Stimulated activated CD4-positive, alpha-beta T cell treated with anti-CD3 and anti-CD28 coated beads, Interleukin-4, amount 100 ng/mL, for 48 hours (primary cell): ENCODE measurements around the gene KPNA3.
"Not testable (repeated sequence)": the region's sequence is repeated elsewhere in the genome, so short reads cannot be mapped to it uniquely, and the experiment has no call there.

ENCODE experiments used
- DNase-seq, 2 donors: peaks; one replicate each; pipeline ENCODE4 v3.0.0-alpha.2; 2020; ENCODE audit warnings: low read depth in 2 of 2

Gene KPNA3

DNA sequence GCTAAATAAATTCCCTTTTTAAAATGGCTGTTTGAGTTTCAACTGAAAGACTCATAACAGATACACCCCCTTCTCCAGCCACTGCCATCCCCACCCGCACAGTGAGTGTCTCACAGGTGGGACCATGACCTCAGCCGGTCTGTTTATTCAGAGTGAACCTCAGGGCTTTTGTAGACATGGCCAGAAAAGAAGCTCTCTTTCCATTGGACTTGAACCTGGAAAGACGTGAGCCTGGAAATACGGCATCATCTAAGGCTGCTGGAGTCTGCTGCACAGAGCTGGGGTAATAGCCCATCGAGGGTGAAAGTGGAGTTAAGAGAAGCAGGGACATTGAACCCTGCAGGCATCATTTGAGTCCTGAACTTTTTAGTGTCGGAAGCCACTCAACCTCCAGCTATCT is 15.2 kb upstream of the KPNA3 start:
- no peak for DNase-seq

DNA sequence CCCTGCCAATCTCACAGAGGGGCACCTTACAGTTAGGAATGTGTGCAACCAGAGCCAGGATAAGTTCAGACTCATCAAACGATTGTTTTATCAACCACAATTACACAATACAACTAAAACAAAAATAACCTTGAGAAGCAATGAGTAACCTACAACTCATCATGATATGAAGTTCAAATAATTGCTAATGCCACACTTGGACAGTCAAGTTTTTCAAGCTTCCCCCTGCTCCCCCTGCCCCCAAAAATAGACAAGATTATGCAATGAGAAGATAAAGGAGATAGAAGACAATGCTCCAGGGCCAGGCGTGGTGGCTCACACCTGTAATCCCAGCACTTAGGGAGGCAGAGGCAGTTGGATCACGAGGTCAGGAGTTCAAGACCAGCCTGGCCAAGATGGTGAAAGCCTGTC is 13.6 kb upstream of the KPNA3 start:
- no peak for DNase-seq

DNA sequence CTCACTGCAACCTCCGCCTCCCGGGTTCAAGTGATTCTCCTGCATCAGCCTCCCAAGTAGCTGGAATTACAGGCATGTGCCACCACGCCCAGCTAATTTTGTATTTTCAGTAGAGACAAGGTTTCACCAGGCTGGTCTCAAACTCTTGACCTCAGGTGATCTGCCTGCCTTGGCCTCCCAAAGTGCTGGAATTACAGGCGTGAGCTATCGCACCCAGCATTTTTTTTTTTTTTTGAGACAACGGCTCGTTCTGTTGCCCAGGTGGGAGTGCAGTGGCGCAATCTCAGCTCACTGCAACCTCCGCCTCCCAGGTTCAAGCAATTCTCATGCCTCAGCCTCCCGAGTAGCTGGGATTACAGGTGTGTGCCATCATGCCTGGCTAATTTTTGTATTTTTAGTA is 10.6 kb upstream of the KPNA3 start:
- DNase-seq, result not testable (repeated sequence)

DNA sequence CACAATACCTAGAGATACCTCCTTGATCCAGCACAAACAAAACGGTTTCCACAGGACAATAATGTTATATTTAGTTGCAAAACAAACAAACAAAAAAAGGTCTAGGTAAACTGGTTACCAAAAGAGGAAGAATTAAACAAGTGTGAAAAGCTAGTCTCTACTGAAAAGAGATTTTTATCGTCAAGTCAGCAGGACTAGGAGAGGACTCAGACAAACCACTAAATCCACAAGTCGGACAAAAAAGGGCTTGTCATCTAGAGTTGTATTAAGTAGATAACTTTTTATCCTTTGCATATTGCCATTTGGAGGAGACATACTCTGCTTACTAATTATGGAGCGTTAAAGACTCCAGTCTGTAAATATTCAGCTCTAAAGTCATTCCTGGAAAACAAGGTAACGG is 9.9 kb upstream of the KPNA3 start:
- no peak for DNase-seq

DNA sequence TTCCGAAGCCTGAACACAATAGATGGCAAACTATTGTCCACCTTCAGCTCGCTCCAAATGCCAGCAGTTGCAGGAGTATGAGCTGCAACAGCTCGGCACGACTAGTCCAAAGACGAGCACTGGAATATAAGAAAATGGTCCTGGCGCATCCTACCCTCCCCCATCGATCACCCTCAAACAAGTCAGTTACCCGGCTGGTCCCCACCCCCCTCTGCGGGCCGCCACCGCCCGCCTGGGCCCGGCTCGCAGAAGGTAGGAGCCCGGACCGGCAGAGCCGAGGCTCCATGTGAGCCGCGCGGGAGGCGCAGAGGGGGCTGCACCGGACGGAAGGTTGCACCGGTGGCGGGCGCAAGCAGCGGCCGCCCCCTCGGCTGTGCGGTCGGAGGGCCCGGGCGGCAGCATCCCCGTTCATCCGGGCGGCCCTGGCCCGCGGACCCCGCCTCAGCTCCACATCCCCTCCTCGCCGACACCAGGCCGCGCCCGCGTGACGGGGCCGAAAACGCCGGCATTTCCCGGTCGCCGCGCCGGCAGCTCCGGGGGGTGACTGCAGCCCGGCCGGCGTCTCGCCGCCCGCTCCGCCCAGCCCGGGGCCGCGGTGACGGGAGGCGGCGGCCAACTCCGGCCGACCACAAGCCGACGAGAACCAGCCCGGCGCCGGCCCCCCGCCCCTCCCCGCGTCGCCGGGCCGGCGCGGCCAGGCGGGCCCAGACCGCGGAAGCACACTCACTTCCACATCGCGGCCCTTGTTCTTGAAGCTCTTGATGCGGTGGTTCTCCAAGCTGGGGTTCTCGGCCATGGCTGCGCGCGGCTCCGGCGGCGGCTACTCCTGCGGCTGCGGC is 552 bp downstream of the KPNA3 start:
- DNase-seq, result peak; percentile 39 to 41

DNA sequence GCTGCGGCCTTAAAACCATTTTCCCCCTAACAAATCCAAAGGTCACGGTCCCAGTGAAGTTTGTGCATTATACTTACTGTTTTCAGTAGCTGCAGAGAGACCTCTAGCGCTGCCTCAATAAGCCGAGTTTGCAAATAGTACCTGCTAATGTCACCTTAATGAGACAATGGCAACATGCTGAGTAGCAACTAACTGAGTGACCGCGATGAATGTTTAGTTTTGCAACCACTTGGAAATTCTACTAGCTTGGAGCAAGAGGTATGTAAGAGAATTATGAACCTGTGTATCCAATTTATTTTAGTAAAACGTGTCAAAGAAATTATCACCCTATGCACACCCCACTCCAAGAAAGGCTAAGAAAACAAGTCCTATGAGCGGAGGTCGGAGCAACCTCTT is 1.2 kb downstream of the KPNA3 start:
- no peak for DNase-seq

DNA sequence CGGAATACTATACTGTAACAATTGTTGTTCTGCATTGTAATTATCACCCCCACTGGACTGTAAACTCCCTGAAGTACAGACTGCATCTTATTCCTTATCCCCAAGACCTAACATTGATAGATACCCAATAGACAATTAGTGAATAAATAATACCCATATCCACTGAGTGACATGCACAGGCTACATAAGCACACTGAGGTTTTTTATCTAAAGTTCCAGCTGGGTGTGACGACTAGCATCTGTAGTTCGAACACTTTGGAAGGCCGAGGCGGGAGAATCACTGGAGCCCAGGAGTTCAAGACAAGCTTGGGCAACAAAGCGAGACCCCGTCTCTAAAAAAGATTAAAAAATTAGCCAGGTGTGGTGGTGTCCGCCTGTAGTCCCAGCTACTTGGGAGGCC is 2.5 kb downstream of the KPNA3 start:
- DNase-seq, result no peak

DNA sequence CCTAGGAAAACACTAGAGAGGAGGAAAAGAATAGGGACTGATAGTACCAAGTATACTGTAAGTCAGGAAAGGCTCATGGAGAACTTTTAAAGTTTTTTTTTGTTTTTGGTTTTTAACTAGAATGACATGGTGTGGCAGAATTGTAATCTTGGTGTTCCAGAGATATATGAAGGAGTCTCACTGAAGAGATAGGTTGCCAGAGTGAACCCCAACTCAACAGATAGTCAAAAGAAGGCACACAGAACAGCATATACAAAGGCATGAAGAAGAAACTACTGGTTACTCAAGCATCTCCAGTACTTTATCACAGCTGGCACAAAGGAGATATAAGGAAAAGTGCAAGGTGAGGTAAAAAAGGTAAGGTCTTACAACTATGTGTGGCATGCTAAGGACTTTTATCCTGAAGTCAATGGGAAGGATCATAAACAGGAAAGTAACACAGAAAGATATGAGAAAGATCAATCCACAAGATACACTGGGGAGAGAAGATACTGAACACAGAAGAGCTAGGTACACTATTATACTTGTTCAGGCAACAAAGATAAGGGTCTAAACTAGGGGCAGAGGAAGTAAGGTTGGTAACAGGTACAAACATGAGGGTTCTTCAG is 6.0 kb downstream of the KPNA3 start:
- no peak for DNase-seq

DNA sequence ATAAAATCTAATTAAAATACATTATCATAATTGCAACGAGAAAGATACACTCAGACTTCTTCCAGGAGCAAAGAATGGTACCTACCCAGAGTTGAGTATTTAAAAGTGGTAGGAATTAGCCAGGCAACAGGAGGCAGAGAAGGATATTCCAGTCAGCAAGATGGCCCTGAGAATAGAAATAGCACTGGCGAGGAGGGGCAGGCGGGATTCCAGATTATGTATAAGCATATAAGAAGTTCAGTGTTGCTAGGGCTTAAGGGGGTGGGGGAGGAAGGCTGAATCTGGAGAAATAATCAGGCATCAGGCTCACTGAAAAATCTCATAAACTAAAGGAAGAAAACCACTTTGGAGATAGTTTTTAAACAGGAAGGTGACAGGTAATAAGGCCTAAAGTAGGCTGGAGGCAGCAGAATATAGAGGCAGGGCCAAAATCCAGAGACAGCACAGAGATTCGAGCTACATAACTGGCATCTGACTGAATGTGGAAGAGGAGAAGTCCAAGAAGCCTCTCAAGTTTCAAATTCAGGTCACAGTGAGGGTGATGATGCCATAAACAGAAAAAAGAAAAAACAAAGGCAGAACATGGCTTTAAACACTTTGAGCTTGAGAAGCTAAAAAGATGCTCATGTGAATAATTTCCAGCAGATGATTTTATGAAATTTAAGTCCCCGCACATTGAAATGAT is 7.5 kb downstream of the KPNA3 start:
- DNase-seq, result no peak

DNA sequence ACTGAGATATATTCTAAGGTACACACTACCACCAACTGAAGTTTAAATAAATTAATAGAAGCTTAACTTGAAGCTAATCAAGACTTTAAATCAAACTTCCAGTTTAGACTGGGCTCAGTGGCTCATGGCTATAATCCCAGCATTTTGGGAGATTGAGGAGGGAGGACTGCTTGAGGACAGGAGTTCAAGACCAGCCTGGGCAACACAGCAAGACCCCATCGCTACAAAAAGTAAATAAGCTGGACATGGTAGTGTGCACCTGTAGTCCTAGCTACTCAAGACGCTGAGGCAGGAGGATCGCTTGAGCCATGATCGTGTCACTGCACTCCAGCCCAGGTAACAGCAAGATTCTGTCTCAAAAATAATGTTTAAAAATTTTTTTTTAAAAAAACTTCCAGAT is 8.6 kb downstream of the KPNA3 start:
- DNase-seq, result no peak

DNA sequence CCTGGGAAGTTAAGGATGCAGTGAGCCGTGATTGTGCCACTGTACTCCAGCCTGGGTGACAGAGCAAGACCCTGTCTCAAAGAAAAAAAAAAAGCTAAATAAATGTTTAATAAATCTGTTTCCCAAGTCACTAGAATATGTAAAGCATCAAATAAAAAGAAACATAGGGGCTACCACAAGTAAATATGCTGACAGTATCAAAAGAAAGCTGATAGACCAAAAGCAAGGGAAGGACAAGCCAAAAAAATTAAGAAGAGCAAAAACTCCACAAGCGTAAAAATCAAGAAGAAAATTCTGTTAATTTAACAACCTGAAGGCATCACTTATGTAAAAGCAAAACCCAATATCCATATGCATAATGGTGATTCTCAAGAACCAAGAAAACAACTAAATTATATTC is 9.7 kb downstream of the KPNA3 start:
- DNase-seq, result no peak

DNA sequence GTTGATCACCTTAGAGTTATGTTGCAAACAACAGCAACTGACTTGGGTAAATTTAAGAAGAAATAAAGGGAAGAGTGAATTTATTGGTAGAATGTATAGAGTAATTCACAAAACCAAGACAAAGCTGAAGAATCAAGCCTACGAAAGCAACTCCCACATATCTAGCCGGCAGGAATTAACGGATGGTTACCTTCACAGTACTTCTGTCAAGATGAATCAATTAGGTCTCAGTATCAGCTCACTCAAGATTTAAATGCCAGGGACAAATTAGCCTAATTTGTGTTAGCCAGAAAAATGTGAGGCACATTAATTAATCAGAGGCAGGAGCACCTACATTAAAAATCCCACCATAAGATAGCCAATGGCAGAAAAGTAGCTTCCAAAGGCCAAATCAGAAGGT is 10.7 kb downstream of the KPNA3 start:
- DNase-seq, result no peak

DNA sequence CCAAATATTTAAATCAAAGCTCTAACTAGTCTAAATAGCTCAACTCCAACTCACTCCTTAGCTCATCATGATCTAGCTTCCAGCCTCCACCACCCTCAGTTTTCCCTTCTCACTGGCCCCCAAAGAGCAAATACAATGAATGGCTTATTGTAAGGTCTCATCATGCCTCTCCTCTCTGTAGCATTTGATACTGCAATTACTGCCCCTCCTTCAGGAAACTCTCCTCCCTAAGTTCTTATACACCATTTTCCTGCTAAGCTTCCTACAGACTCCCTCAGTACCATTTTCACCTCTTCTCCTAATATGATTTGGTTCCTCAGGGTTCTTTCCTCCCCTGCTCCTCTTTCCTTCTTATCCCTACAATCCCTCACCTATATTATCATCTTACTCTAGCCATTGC is 12.8 kb downstream of the KPNA3 start:
- no peak for DNase-seq

DNA sequence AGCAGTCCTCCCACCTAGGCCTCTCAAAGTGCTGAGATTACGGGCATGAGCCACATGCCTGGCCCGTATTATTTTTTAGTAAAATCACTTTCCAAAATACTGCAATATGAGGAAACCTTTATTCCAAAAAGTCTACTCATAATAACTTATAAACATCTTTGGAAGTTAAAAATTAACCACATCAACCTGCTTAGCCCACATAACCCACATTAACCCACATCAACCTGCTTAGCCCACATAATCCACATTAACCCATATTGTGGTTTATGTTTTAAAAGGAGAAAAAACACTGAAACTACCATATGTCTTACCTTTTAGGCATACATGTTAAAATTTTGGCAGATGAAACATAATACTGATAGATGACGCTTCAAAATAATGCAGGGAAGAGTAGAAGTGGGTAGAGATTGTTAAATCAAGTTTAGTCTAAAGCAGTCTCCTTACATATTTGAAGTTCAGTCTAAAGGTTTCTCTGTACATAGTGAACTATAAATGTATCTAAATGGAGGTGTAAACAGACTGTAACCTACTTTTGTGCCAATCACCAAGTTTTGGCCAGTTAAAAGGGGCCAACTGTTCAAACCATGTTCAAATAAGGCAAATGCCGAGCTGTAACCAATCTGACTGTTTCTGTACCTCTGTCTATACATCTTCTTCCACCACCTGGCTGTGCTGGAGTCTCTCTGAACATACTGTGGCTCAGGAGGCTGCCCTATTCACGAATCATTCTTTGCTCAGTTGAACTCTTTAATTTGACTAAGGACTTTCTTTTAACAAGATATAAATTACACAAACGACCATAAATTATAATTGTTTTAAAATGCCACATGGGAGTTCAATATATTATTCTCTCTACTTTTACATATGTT is 14.5 kb downstream of the KPNA3 start:
- DNase-seq, result no peak

DNA sequence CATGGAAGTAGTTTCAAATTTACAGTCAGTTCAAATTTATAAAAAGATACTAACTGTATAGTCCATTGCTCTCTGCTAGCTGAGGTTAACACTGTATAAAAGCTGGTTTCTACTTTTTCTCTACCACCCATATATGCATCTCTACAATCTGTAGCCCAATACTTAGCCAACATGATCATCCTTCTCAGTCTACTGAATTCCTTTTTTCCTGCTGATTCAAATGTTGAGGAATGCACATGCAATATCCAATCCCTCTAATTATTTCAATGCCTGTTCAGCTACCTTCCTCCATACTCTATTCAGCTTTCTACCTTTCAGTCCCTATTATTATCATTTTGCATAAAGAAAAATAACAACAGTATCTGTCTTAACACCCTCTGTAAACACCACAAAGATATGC is 15.6 kb downstream of the KPNA3 start:
- DNase-seq, result no peak

DNA sequence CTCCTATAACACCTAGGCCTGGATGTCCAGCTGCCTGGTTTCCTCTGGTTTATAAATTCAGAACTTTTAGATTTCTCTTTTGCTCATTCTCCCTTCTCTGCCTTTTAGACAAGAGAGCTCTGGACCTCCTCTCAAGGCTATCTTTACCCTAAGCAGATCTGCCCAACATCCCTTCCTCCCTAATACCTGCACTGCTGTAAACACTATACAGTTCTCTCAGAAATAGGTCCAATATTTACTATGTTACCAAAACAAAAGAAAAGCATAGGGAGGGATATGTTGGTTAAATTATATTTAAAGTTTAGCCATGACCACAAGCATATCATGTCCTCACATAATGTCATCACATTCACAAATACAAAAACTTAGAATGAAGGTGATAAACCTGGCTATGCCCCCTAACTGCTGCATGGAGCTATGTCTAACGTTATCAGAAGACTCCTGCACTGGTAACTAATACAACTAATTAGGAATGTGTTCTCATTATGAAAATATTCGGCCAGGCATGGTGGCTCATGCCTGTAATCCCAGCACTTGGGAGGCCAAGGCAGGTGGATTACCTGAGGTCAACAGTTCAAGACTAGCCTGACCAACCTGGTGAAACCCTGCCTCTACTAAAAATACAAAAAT is 18.0 kb downstream of the KPNA3 start:
- no peak for DNase-seq

DNA sequence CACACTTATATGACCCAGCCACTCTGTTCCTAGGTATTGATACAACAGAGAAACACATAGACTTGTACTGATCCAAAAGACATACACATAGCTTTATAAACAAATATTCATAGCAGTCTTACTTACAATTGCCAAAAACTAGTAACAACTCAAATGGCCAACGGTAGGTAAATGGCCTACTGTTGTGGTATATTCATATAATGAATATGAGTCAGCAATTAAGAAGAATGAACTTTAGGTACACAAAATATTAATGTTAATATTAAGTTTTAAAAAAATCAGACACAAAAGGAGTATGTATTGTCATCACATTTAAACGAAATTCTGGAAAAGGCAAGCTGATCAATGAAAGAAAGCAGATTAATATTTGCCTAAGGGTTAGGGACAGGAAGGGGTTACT is 19.7 kb downstream of the KPNA3 start:
- DNase-seq, result no peak

DNA sequence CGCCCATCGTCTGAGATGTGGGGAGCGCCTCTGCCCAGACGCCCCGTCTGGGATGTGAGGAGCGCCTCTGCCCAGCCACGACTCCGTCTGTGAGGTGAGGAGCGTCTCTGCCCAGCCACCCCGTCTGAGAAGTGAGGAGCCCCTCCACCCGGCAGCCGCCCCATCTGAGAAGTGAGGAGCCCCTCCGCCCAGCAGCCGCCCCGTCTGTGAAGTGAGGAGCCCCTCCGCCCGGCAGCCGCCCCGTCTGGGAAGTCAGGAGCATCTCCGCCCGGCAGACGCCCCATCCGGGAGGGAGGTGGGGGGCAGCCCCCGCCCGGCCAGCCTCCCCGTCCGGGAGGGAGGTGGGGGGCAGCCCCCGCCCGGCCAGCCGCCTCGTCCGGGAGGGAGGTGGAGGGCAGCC is 30.7 kb downstream of the KPNA3 start:
- not testable (repeated sequence) for DNase-seq

DNA sequence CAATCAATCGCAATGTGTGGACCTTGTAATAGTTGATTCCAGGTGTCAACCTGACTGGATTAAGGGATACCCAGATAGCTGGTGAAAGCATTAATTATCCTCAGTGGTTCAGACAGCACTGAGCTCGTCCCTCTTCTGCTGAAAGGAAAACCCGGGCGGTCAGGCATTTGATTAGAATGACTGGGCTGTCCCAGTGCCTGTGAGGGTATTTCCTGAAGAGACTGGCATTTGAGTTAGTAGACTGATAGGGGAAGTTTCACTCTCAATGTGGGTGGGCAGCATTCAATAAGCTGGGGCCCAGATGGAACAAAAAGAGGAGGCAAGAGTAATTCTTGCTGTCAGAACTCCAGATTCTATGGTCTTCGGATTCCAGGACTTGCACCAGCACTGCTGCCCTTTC is 31.9 kb downstream of the KPNA3 start:
- DNase-seq, result no peak

DNA sequence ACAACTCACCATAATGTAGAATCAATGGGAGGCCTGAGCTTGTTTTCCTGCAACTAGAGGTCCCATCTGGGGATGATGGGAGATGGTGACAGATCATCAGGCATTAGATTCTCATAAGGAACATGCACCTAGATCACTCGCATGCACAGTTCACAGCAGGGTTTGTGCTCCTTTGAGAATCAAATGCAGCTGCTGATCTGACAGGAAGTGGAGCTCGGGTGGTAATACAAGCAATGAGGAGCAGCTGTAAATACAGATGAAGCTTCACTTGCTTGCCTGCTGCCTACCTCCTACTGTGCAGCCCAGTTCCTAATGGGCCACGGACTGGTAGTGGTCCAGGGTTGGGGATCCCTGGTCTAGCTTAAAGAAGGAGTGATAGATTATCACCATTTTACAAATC is 33.0 kb downstream of the KPNA3 start:
- DNase-seq, result no peak

DNA sequence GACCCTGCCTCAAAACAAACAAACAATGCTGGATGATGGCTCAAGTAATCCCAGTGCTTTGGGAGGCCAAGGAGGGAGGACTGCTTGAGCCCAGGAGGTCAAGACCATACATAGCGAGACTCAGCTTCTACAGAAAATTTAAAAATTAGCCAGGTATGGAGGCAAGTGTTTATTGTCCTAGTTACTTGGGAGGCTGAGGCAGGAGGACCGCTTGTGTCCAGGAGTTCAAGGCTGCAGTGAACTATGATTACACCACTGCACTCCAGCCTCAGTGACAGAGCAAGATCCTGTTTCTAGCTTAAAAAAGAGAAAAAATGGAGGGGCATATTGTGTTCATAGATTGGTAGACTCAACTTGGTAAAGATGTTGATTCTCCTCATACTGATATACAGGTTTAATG is 36.2 kb downstream of the KPNA3 start:
- no peak for DNase-seq

DNA sequence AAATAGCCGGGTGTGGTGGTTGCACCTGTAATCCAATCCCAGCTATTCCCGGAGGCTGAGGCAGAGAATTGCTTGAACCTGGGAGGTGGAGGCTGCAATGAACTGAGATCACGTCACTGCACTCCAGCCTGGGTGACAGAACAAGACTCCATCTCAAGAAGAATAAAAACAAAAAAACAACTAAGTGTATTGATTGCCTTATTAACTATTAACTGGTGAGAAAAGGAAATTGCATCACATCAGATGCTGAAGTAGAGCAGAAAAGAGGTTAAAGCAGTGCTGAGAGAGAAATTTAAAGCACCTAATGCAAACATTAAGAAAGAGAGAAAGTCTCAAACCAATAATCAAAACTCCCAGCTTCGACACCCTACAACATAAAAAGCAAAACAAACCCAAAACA is 38.3 kb downstream of the KPNA3 start:
- no peak for DNase-seq
